ENCODE data around the gene TRPM5.

The TRPM5 gene

DNA sequence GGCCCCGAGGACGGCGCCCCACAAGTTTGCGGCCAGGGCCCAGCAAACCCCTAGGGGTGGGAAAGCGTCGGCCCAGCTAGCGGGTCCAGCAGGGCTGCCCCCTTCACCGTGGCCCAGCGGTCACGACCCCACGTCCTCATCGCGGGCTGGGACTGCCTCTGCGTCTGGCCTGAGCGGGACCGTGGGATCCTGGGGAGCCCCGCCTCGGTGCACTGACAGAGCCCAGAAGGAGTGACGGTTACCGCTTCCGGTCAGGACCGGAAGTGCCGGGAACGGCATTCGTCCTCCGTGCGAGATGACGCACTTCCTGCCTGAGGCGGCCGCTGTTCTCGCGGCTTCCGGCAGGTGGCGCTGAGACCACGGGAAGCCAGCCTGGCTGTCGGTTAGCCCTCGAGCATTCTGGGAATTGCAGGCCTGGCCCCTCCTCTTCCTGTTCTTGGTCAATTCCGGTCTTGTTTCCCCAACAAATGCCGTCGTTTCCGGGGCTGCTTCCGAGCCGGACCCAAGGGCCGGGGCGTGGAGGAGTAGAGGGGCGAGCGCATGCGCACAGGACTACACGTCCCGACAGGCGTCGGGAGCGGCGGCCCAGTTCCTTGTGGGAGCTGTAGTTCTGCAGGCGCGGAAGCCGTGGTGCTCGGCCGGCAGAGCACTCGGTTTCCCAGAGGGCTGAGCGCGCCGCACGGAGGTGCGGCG, 44.1 kb downstream of the TRPM5 start, which contains the start of gene TSSC4:
TSS of gene TSSC4 (plus strand) at position 682 of the 693 bp plus-strand sequence. CDS start 1,884 bp downstream, outside the sequence.
- peak; percentile 100 for DNase-seq (ENCODE audit: low read depth in 1 of 2, low spot score in 1 of 2)
- Histone ChIP-seq H3K4me3 (replicated peaks; ENCODE audit: insufficient read depth, low read length) (peak within 1 kb of the TSS; percentile 92), H3K27me3 (ENCODE audit: insufficient read depth, poor library complexity, severe bottlenecking) (no peaks in the 10 kb centered on the region), H3K27ac (replicated peaks) (peak within 1 kb of the TSS; percentile 85)
- TF ChIP-seq SPI1 (IDR thresholded peaks at IDR 0.05; ENCODE audit: borderline replicate concordance, low read depth) (0 out of 2 replicates have a peak, but pooled peaks have one; percentile 64), REST (IDR thresholded peaks at IDR 0.05; ENCODE audit: insufficient replicate concordance, low read depth) (peak; percentile 60), POLR2AphosphoS5 (IDR thresholded peaks at IDR 0.05; ENCODE audit: low read depth) (peak; percentile 92), GABPA (IDR thresholded peaks at IDR 0.05; ENCODE audit: low read depth) (peak; percentile 99)
- TF ChIP-seq, protein P1, sequence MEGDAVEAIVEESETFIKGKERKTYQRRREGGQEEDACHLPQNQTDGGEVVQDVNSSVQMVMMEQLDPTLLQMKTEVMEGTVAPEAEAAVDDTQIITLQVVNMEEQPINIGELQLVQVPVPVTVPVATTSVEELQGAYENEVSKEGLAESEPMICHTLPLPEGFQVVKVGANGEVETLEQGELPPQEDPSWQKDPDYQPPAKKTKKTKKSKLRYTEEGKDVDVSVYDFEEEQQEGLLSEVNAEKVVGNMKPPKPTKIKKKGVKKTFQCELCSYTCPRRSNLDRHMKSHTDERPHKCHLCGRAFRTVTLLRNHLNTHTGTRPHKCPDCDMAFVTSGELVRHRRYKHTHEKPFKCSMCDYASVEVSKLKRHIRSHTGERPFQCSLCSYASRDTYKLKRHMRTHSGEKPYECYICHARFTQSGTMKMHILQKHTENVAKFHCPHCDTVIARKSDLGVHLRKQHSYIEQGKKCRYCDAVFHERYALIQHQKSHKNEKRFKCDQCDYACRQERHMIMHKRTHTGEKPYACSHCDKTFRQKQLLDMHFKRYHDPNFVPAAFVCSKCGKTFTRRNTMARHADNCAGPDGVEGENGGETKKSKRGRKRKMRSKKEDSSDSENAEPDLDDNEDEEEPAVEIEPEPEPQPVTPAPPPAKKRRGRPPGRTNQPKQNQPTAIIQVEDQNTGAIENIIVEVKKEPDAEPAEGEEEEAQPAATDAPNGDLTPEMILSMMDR (IDR thresholded peaks at IDR 0.05; ENCODE audit: insufficient read depth, low read length), result peak; percentile 98

DNA sequence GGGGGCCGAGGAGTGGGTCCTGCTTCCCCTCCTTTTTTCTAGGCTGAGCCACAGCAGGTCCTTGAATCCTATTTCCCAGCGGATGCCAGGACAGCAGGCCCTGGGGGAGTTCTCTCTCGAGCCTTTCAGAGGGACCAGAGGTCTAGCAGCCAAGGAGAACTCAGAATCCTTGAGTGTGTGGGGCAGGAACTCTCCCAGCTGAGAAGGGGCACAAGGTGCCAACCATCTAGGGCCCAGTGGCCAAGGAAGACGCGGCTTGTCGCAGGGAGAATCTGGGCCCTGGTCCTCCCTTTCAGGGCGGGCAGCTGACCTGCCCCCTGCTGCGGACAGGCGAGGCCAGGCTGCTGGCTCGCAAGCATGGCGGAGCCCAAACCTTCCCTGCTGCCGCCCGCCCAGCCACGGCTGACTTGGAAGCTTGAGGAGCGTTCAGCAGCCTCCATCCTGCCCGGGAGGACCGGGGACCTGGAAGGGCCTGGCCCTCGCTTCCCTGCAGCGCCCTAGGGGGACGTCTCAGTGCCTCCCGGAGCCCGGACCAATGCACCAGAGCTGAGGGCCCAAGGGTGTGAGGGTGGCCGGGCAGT, 44.7 kb downstream of the TRPM5 start:
- no peaks in the 10 kb centered on the region for H3K27me3 ChIP-seq (ENCODE audit: insufficient read depth, poor library complexity, severe bottlenecking)
- TF ChIP-seq SPI1 (IDR thresholded peaks at IDR 0.05; ENCODE audit: borderline replicate concordance, low read depth) (no peak), REST (IDR thresholded peaks at IDR 0.05; ENCODE audit: insufficient replicate concordance, low read depth) (no peak), POLR2AphosphoS5 (IDR thresholded peaks at IDR 0.05; ENCODE audit: low read depth) (no peak), GABPA (IDR thresholded peaks at IDR 0.05; ENCODE audit: low read depth) (no peak)
- TF ChIP-seq, protein P1 (IDR thresholded peaks at IDR 0.05; ENCODE audit: insufficient read depth, low read length), result no peak
- peak overlapping the region; percentile 81 for H3K4me3 ChIP-seq (replicated peaks; ENCODE audit: insufficient read depth, low read length)
- H3K27ac ChIP-seq (replicated peaks), result peak overlapping the region; percentile 85
- DNase-seq (ENCODE audit: low read depth in 1 of 2, low spot score in 1 of 2), result peak in 1 of 2 experiments; percentile 14

GRCh38 chr11:2398664-2399355, 45.5 kb downstream of the TRPM5 start:
- TF ChIP-seq POLR2AphosphoS5 (IDR thresholded peaks at IDR 0.05; ENCODE audit: low read depth) (no peak), GABPA (IDR thresholded peaks at IDR 0.05; ENCODE audit: low read depth) (no peak), REST (IDR thresholded peaks at IDR 0.05; ENCODE audit: insufficient replicate concordance, low read depth) (no peak), SPI1 (IDR thresholded peaks at IDR 0.05; ENCODE audit: borderline replicate concordance, low read depth) (no peak)
- TF ChIP-seq, protein P1 (IDR thresholded peaks at IDR 0.05; ENCODE audit: insufficient read depth, low read length), result no peak
- Histone ChIP-seq H3K27ac (replicated peaks) (peak overlapping the region; percentile 85), H3K27me3 (ENCODE audit: insufficient read depth, poor library complexity, severe bottlenecking) (no peaks in the 10 kb centered on the region), H3K4me3 (replicated peaks; ENCODE audit: insufficient read depth, low read length) (peak overlapping the region; percentile 81)
- no peak for DNase-seq (ENCODE audit: low read depth in 1 of 2, low spot score in 1 of 2)

All from HL-60 (cell line).